ENCODE data around the gene PRR19.

Gene PRR19

DNA sequence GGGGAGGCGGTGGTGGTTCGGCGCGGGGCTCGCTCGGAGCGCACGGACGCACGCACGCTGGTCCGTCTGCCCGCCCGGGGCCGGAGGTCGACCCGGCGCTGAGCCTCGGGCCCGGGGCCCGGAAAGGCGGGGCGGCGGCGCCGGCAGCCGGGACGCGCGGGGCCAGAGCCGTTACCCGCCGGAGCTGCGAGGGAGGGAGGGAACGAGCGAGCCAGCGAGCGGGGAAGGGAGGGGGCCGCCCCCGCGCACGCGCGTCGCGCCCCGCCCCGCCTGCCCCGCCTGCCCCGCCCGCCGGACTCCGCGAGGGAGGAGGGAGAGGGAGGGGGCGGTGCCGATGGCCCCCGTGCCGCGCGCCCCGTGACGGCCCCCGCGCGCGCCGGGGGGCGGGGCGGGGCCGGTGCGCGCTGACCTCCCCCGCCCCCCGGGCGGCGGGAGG is 17.8 kb upstream of the PRR19 start:
- peak; percentile 84 for DNase-seq (ENCODE audit: low spot score)

GRCh38 chr19:42284591-42285341 is 17.2 kb upstream of the PRR19 start:
- DNase-seq (ENCODE audit: low spot score), result no peak

DNA sequence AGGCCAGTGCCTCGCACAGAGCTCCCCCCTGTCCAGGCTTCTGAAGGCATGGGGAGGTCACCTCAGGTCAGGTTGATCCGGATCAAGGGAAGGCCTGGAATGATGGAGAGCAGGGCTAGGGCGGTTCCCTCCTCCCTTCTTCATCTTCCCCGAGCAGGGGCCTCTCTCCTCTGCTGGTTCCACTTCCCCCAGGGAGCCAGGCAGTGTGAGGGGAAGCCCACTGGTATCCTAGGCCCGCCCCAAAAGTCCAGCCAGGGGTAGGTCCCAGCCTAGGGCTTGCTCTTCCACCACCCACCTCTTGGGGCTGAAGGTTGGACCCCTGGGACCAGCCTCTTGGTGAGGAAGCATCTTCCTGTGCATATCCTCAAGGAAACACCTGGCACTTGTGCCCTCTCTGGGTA is 16.4 kb upstream of the PRR19 start:
- no peak for DNase-seq (ENCODE audit: low spot score)

GRCh38 chr19:42285988-42286348 is 16.0 kb upstream of the PRR19 start:
- no peak for DNase-seq (ENCODE audit: low spot score)

DNA sequence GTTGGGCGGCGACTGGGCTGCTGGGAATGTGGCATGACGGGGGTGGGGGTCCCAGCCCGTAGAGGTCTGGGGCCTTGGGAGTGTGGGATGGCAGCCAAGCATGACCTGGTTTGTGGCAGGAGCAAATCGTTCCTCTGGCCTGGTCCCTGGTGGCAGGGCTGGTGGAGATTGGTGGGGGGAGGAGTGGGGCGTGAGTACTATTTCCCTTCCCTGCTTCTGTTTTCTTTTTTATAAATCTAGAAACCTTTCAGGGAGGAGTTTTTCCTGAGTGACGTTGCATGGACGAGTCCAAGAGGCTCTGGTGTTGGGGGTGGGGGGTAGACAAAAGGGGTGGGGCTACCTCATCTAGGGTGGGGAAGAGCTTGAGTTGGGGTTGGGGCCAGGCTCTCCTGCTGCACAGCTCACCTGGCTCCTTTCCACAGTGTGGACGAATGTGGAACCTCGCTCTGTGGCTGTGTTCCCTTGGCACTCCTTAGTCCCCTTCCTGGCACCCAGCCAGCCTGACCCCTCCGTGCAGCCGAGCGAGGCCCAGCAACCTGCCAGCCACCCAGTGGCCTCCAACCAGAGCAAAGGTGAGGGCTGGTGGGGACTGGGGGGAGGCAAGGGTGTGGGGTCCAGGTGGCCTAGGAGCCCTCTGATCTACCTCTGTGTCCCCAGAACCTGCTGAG is 15.4 kb upstream of the PRR19 start:
- DNase-seq (ENCODE audit: low spot score), result peak; percentile 39

GRCh38 chr19:42287017-42287826 is 14.7 kb upstream of the PRR19 start:
- no peak for DNase-seq (ENCODE audit: low spot score)

DNA sequence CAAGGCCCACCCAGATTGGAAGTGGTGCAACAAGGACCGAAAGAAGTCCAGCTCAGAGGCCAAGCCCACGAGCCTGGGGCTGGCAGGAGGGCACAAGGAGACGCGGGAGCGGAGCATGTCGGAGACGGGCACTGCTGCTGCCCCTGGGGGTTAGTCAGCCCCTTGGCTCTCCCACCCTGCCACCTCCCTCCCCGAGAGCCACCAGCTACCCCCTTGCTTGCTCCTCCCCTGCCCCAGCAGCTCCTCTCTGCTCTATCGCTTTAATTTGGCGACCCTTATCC is 14.2 kb upstream of the PRR19 start:
- no peak for DNase-seq (ENCODE audit: low spot score)

- DNase-seq (ENCODE audit: low spot score), result no peak
Observed at GRCh38 chr19:42288387-42288786, 13.5 kb upstream of the PRR19 start.

DNA sequence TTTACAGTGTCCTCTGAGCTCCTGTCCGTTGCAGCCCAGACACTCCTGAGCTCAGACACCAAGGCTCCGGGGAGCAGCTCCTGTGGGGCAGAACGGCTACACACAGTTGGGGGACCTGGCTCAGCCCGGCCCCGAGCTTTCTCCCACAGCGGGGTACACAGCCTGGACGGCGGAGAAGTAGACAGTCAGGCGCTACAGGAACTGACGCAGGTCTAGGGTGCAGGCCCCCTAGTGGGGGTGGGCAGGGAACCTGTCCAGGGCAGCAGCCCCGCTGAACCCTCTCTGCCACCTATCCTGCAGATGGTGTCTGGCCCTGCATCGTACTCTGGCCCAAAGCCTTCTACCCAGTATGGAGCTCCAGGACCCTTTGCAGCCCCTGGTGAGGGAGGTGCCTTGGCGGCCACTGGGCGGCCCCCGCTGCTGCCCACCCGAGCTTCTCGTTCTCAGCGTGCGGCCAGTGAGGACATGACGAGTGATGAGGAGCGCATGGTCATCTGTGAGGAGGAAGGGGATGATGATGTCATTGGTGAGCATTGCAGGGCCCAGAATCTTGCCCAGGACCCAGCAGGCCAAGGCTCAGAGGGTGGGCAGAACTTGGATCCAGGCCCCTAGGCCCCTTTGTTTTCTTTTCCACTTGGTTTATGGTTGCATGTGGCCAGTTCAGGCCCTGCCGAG is 12.9 kb upstream of the PRR19 start:
- DNase-seq (ENCODE audit: low spot score), result no peak

- no peak for DNase-seq (ENCODE audit: low spot score)
Observed at GRCh38 chr19:42289556-42290041, 12.3 kb upstream of the PRR19 start.

DNA sequence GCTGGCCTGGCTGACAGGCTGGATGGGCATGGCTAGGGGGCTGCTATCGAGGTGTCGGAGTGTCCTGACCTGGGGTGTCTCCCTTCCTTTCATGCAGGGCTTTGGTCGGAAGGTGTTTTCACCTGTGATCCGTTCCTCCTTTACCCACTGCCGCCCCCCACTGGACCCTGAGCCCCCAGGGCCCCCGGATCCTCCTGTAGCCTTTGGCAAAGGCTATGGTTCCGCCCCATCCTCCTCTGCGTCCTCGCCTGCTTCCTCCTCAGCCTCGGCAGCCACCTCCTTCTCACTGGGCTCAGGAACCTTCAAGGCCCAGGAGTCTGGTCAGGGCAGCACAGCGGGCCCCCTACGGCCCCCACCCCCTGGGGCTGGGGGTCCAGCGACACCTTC is 11.8 kb upstream of the PRR19 start:
- no peak for DNase-seq (ENCODE audit: low spot score)

DNA sequence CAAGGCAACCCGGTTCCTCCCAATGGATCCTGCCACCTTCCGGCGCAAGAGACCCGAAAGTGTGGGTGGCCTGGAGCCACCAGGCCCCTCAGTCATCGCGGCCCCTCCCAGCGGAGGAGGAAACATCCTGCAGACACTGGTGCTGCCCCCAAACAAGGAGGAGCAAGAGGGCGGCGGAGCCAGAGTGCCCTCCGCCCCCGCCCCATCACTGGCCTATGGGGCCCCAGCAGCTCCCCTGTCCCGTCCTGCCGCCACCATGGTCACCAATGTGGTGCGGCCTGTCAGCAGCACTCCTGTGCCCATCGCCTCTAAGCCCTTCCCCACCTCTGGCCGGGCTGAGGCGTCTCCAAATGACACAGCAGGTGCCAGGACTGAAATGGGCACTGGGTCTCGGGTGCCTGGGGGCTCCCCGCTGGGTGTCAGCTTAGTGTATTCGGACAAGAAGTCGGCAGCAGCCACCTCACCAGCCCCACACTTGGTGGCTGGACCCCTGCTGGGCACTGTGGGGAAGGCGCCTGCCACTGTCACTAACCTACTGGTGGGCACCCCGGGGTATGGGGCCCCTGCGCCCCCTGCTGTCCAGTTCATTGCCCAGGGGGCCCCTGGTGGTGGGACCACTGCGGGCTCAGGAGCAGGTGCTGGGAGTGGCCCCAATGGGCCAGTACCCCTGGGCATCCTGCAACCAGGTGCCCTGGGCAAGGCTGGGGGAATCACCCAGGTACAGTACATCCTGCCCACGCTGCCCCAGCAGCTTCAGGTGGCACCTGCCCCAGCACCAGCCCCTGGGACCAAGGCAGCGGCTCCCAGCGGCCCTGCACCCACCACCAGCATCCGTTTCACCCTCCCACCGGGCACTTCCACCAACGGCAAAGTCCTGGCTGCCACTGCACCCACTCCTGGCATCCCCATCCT is 11.2 kb upstream of the PRR19 start:
- DNase-seq (ENCODE audit: low spot score), result no peak

DNA sequence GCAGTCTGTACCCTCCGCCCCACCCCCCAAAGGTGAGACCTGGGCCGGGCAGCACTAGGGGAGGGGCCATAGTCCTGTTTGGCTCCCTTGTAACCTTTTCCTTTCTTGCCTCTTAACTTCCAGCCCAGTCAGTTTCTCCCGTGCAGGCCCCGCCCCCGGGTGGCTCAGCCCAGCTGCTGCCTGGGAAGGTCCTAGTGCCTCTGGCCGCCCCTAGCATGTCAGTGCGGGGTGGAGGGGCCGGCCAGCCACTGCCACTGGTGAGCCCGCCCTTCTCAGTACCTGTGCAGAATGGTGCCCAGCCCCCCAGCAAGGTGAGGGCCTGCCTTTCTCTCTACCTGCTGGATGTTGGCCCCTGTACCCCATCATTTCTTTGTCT is 10.5 kb upstream of the PRR19 start:
- no peak for DNase-seq (ENCODE audit: low spot score)

DNA sequence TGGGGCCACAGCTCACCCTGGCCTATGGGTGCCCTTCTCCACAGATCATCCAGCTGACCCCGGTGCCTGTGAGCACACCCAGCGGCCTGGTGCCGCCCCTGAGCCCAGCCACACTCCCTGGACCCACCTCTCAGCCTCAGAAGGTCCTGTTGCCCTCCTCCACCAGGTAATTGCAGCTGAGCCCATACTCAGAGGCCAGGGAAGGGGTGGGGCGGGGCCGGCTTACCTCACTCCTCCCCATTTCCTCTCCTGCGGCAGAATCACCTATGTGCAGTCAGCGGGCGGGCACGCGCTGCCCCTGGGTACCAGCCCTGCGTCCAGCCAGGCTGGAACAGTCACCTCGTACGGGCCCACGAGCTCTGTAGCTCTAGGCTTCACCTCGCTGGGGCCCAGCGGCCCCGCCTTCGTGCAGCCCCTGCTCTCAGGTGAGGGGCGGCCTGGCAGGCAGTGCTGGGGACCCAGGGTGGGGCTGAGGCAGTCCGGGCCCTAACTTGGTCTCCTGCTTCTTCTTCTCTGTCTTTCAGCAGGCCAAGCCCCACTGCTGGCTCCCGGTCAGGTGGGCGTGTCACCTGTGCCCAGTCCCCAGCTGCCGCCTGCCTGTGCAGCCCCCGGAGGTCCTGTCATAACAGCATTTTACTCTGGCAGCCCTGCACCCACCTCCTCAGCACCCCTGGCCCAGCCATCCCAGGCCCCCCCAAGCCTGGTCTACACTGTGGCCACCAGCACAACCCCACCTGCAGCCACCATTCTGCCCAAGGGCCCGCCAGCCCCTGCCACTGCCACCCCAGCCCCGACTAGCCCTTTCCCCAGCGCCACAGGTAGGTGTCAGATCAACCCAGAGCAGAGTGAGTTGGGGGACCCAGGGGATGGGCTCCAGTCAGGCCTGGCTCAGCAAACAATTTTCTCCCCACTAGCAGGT is 9.6 kb upstream of the PRR19 start:
- no peak for DNase-seq (ENCODE audit: low spot score)

GRCh38 chr19:42292963-42293362 is 9.0 kb upstream of the PRR19 start:
- DNase-seq (ENCODE audit: low spot score), result no peak

GRCh38 chr19:42293540-42293939 is 8.4 kb upstream of the PRR19 start:
- DNase-seq (ENCODE audit: low spot score), result no peak

- DNase-seq (ENCODE audit: low spot score), result no peak
Observed at GRCh38 chr19:42293948-42294347, 8.0 kb upstream of the PRR19 start.

DNA sequence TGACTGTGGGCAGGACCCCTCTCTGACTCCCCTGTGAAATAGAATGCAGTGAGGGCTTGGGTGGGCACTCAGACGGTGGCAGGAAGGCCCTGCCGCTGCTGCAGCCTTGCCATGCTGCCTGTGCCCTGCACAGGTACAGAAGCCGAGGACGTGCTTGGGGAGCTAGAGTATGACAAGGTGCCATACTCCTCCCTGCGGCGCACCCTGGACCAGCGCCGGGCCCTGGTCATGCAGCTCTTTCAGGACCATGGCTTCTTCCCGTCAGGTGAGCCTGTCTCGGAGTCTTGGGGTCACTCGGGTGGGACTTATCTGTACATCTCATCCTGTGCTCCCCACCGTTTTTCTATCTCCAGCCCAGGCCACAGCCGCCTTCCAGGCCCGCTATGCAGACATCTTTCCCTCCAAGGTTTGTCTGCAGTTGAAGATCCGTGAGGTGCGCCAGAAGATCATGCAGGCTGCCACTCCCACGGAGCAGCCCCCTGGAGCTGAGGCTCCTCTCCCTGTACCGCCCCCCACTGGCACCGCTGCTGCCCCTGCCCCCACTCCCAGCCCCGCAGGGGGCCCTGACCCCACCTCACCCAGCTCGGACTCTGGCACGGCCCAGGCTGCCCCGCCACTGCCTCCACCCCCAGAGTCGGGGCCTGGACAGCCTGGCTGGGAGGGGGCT is 7.3 kb upstream of the PRR19 start:
- no peak for DNase-seq (ENCODE audit: low spot score)

GRCh38 chr19:42295342-42295741 is 6.6 kb upstream of the PRR19 start:
- no peak for DNase-seq (ENCODE audit: low spot score)

Data from kidney tubule cell (primary cell).